HG02973 (cell line): Measurements from ENCODE around the gene WNT3A.

ENCODE experiments used
- ATAC-seq: cut with Tn5 transposase; IDR thresholded peaks from one replicate; pipeline ENCODE4 v1.9.1; 2021; ENCODE audit warnings: moderate library complexity; ENCODE audit not compliant: unreplicated experiment

The WNT3A gene

DNA sequence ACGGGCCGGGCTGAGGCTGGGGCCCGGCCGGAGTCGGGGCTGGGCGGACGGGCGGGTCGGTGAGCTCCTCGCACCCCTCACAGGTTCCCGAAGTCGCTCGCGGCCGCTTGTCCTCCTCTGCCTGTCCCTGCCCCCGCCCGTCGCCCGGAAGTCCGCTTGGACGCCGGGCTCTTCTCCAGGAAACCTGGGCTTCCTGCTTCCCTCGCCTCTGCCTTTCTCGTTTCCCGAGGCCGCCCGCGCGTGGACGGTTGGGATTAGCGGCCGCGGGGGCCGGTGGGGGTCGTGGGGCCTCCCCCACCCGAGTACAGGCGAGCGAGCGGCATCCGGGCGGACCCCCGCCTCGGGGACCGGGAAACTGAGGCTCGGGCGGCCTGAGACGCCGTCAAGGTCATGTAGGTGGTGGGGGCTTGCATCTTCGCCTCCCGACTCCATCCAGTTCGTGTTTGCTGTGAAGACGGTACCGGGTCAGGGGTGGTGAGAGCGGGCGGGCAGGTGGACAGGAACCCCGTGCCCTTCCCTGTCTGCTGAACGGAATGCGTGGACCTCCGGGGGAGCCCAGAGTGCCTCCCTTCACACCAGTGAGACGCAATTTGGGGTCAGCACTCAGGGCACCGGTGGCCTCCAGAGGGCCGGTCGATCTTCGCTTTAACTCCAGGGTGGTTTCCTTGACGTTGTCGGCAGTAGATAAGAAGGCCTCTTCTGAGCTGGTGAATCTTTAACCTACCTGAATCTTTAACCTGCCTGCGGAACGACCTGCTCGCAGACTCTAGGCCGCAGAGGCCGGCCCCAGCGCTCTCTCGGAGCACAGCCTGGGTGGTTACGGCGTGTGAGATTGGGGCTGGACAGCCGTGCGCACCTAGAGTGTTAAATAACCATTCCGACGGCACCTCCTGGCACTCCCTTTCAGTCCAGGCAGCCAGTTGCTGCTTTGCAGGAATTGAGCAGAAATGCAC, 76.4 kb downstream of the WNT3A start:
- peak; percentile 18 for ATAC-seq

DNA sequence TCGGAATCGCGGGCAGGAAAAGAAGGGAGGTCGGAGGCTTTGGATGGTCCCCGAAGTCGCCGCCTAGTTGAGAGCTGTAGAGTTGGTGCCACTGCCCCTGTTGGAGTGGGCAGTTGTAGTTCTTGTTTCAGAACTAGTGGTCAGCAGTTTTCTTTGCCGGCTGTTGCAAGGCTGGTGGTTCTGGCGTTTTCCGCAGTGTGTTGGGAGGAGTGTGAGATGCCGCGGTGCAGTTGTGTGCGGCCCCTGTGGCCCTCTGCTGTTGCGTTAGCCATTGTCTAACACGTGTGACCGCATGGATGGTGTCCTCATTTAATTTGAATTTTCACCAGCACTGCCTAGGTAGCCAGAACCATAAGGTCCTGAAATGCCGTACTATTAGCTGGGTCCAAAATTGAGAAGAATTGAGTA, 77.1 kb downstream of the WNT3A start:
- ATAC-seq, result no peak

DNA sequence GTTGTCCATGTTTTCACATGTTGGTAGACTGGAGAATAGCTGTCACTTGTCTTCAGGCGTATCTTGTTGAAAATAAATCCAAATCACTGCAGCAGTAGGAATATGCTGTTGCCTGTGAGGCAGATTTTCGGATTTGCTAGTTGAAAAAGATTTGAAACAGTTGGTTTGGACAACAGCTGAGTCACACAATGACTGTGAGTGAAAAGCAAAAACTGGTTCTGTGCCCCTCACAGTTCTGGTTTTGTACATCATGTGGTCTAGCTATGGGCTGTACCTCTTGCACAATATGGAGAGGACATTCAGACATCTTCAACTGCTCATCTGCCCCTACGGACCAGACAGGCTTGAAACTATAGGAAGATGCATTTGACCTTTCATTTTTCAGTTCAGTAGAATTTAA, 77.5 kb downstream of the WNT3A start:
- no peak for ATAC-seq

DNA sequence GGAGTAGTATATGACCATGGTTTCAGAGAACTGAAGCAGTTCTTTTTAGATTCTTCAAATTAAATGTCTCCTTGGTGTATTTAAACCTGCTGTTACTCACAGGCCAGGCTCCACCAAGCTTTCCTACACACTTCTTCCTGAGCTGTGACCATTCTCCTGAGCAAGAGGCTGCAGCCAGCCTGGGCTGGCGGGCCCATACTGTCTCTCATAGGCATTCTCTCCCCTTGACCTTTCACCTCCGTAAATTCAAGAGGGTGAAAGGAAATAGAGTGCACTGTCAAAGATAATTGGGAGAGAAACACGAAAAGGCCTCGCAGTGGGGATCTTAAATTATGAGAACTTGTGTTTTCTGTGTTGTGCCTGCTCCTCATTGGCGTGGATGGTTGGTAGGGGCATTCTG, 78.0 kb downstream of the WNT3A start:
- ATAC-seq, result no peak

DNA sequence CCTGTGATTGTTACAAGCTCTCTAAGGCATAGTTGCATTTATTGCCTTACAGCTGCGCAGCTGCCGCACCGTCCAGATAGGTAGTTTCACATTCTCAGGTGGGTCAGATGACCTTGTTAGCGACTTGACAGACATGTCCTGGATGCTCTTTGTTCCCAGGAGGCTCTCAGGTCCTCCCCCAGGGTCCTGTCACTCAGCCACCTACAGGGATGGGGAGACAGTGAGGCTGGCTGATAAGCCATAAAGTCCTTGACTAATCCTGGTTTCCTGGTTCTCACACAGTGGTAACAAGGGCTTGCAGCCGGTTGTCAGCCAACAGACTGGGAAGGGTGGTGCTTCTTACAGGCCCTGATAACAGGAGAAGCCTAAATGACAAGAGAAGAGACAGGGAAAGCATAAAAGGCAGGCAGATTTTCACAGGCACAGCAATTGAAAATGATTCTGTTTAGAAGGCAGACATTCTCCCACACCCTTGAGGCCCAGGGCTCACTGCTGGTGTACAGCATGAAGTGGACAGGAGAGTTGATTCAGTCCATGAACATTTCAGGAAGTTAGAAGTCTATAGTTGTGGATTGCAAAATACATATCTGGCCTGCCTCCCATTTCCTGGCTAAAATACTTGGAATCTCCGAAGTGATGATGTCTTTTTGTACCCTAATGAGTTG, 78.6 kb downstream of the WNT3A start:
- no peak for ATAC-seq

DNA sequence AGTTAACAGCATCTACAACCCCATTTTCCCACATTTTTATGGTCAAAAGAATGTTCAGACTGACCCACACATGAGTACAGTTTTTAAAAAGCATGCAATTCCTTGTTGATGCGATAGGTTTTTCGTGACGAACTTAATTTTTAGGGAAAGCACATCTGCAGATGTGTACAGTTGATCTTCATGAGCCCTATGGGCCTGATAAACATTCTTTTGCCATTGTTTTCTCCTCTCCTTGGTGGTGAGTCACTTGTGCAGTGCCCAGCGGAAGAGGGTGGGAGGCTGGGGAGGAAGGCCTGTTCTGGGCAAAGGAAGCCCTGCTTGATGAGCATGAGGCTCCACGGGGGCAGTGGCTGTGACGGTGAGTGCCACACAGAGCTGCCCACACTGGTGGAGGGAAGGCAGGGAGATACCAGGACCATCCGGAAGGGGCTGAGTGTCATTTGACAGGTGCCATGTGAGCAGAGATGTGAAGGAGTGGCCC, 81.0 kb downstream of the WNT3A start:
- no peak for ATAC-seq

DNA sequence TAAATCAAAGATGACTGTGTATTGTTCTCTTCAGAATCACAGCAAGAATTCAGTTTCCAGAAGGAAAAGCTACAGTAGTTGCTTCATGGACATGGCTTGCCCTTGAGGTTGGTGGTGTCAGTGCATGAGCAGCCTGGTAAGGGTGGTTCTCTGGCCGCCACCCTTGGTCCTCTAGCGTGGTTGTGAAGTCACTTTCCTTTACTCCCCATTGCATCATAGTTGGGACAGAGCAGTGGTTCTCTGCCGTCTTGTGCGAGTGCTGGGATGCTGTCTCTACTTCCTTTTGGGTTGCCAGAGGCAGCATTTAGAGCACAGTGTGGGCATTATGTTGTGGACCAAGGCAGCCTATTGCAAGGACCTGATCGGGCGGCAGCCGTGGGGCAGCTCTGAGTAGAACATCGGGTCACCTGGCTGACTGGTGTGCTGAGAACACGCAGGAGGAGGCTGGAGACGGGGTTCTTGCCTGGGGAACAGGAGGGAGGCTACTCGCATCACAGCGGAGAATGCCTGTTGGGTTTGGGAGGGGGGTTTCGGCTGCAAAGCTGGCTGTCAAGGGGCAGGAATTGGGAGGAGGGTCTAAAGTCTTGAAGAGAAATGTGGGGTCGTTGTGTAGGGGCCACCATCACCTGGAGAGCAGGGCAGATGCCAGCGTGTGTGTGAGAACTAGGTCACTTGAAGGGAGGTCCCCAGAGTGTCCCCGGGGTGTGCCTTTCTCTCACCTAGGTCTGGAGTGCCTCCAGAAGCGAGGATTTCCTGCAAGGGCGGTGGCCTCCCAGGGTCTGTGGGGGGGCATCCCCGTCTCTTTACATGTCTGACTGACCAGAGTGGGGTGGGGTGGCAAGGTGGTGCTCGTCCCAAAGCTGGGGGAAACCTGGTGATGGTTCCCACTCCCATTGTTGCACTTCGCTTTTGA, 82.0 kb downstream of the WNT3A start:
- no peak for ATAC-seq

DNA sequence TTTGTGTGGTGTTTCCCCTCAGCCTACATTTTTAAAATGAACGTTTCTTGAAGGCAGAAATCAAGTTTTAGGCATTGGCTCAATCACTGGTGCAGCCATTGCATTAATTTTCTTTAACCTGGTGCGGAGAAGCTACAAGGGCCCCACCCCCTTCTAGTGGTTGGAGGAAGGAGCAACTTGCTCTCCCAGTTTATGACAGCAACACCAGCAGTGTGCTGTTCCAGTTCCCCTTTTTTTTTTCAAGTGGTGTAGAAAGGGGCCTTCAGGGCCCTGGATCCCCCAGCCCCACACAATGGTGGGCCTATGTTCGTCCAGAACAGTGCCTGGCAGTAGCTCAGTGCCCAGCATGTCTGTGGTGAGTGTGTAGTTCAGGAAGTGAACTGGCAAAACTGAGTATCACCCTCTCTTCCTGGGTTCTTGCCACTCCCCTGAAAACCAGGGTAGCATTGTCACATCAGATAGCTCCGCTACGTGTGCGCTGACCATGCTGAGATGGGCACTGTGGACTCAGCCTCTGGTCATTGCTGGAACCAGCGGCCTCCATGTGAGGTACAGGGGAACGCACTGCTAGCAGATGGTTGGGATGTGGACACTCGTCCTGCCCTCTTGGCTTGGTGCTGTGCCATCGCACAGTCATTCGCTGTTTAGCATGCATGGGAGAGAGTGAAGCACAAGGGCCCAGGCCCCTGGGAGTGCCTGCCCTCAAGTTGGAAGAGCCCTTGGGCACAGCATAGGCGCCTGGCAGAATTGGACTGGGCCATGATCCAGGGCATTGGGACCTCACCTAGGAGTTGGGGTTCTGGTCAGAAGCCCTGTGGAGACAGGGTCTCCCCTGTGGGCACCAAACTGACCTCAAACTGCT, 83.0 kb downstream of the WNT3A start:
- ATAC-seq, result no peak

DNA sequence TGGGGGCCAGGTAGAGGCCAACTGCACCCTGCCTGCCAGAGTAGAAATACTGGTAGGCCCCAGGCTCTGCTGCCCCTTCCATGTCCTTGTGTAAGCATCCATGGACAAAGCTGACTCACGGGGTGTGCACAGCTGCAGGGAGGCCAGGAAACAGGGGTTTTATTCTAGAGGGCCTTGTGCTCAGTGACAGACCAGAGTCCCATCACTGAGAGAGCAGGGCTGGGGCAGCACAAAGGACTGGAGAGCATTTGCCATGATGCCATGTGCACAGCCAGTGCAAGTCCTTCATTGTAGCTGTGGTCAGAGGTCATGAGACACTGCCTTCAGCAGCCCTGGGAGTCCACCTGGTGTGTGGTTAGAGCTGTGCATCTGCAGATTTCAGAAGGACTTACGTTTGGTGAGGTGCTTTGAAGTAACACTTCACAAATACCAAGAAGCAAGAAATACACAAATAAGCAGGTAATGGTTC, 83.8 kb downstream of the WNT3A start:
- ATAC-seq, result no peak

DNA sequence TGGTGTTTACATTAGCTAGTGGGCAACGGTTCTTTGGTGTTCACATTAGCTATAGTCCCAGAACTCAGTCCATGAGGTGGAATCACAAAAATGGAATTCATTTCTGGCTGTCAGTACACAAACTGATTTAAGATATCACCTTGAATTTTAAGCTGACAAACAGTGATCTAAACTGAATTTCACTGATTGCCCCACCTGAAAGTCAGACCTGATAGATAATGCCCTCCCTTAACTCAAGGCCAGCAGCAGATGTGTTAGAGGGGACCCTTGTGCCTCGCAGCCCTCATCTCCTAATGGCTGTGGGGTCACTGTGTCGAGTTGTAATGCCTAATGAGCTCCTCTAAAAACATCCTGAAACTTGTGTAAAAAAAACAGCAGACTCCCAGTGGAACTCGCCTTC, 84.3 kb downstream of the WNT3A start:
- ATAC-seq, result no peak

DNA sequence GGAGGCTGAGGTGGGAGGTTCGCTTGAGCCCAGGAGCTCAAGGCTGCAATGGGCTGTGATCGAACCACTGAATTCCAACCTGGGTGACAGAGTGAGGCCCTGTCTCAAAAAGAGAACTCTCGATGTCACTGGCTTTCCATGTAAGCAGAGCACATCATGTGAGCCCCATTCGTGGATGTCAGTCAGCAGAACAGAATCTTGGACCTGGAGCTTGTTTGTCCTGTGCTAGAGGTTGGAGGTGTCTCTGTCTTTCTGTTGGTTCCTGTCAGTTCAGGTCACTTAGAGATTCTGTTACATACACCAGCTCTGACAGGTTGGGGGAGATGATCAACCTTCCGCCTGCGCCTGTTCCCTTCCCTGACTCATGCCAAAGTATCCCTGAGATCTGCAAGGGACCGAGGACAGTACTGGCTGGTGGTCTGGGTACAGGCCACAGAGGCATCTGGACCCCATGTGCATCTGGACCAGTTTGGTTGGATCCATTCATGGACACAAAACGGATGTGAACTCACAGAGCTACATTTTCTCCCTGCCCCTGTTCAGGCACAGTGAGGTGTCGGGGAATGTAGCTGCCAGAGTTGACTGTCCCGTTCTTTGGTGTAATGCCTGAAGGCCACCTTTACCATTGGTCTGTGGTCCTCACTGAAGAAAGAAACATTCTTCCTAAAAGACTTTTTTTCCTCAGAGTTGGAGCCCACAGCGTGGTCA, 85.7 kb downstream of the WNT3A start:
- ATAC-seq, result no peak

DNA sequence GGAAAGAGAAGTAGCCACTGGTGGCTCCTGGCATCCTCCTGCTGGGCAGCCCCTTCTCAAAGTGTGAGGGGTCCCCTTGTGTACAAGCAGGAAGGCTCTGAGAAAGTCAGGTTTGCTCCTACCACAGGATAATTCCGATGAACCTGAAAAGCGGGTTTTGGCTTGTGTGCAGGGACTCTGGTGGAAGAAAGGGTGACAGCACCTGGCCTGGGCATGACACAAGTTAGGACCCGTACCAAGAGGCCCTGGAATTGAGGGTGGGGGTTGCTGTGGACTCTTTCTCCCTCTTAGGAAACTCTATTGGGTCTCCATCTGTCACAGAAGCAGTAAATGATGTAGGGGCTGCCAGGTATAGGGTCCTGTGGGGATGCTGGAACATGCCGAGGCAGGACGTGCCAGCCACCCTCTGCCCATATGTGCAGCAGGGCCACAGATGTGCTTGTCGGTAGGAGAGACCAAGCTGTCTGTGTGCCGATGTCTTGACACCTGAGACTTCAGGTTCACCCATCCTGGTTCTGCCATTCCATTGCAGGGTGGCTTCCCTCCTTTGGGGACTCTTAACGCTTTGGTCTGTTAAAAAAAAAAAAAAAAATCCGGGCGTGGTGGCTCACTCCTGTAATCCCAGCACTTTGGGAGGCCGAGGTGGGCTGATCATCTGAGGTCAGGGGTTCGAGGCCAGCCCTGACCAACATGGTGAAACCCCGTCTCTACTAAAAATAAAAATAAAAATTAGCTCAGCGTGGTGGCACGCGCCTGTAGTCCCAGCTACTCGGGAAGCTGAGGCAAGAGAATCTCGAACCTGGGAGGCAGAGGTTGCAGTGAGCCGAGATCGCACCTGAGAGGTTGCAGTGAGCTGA, 86.5 kb downstream of the WNT3A start:
- ATAC-seq, result no peak

DNA sequence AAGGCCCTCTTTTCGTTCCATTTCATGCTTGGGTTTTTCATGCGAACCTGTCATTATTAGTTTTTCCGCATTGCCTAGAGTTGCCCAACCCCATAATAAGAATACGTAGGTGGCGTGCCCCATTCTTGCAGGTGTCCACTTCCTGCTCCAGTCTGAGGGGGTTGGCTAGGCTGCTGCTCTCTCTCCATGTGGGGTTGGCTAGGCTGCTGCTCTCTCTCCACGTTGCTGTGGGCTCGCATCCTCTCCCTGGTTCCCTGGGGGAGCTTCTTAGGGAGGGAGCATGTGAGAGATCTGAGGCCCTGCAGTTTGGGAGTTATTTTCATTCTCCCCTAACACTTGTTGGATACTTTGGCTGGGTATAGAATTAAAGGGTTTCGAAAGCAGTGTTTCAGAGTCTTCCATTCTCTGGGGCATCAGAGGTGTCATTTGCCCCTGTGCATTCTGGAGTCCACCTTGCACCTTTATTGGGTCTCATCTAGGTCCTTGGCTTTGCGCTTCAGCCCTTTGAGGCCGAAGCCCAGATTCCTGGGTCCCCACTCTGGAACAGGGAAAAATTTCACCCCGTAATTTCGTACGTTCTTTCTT, 87.7 kb downstream of the WNT3A start:
- no peak for ATAC-seq

DNA sequence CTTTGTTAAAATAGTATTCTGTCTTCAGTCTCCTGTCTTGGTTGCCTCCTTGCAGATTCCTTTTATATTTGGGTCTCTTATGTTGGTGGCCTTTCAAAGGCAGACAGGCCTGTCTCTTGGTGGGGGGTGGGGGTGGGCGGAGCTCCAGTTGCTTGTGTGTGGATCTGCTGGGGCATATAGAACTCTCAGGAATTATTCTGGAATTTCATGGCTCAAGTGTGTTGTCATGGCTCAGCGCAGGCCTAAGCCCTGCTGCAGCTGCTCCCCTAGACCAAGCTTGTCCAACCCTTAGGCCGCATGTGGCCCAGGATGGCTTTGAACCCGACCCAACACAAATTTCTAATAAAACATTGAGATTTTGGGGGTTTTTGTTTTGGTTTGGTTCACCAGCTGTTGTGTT, 88.4 kb downstream of the WNT3A start:
- ATAC-seq, result no peak

DNA sequence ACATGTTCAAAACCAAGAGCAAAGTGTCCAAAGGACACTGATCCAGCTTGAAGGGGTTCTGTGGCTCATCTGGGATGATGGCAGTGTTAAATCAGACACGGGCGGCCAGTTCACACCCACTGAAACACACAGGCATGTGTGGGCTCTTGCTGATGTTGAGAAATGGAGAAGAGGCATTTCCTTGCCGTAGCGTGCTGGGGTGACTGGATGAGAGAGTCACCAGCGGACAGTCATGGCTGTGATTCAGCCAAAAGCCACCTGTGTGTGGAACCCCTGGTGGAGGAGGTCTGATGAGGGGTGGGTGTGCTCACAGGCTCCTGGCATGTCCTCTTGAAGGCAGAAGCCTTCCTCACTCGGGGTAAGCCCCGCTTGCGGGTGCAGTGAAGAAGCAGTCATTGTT, 89.1 kb downstream of the WNT3A start:
- ATAC-seq, result no peak

DNA sequence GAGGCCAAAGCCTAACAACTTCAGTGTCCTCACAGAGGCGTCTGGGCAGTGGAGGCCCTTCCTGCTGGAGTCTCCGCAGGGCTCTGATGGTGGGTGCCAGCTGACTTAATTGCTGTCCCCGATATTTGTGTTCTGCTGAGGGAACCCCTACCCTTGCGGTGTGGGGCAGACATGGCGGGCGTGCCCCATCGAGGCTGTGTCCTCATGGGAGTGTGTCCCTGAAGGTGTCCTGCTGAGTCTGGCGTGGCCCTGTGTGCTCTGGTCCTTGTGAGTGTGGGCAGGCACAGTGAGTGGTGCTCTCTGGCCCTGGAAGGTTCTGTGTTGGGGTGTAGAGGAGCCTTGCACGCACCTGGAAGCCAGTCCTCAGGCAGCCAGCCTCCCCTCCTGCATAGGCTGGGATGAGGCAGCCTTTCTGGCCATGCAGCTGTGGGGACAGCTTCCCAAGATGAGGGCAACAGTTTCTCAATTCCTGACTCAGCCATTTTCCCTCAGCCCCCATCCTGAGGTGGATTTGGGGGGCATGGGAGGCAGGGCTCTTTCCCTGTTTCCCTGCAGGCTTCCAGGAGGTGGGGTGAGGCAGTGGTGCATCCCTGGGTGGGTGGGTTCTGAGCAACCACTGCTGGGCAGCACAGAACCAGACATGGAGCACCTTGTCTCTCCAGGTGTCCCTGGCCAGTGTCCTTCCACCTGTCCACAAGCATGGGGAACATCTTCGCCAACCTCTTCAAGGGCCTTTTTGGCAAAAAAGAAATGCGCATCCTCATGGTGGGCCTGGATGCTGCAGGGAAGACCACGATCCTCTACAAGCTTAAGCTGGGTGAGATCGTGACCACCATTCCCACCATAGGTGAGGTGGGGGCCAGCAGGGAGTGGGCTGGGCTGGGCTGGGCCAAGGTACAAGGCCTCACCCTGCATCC, 89.9 kb downstream of the WNT3A start:
- no peak for ATAC-seq
